Transverse colon (tissue), 4 donors: ENCODE measurements around the gene TM4SF18. TPM values are rescaled to one million over a fixed set of nuclear protein-coding genes. Genes with fewer than 3 reads are reported as not detected.

Experiments used
- DNase-seq: peaks from one replicate; pipeline ENCODE4 v3.0.0-alpha.2; 2019
- H3K27ac ChIP-seq, 4 donors: fragments of 200-600 bp; sonication (generic); 2 replicates each; pipeline ENCODE4 v1.5.1; 2016 to 2018; ENCODE audit warnings: inconsistent platforms in 4 of 4
- H3K27me3 ChIP-seq: fragments of 200-600 bp; sonication (generic); 2 replicates; pipeline ENCODE4 v1.5.1; 2017; ENCODE audit warnings: inconsistent platforms
- H3K36me3 ChIP-seq, 4 donors: fragments of 200-600 bp; sonication (generic); 2 replicates each; pipeline ENCODE4 v1.5.1; 2017 to 2019; ENCODE audit warnings: inconsistent platforms in 4 of 4
- H3K4me1 ChIP-seq, 4 donors: fragments of 200-600 bp; sonication (generic); 2 replicates each; pipeline ENCODE4 v1.5.1; 2017 to 2020; ENCODE audit warnings: inconsistent platforms in 4 of 4
- H3K4me3 ChIP-seq, 4 donors: fragments of 200-600 bp; sonication (generic); 1 replicate in 1 of 4; 2 replicates in 3 of 4; pipeline versions ENCODE4 v1.5.1 to v1.6.1; 2017 to 2019; ENCODE audit warnings: inconsistent platforms in 4 of 4
- H3K9me3 ChIP-seq, 2 donors: fragments of 200-600 bp; sonication (generic); 2 replicates each; pipeline ENCODE4 v1.5.1; 2017 to 2019; ENCODE audit warnings: inconsistent platforms in 2 of 2
- EP300 ChIP-seq: sonication (generic); formaldehyde crosslinking; IDR thresholded peaks from one replicate; pipeline ENCODE4 v1.6.1; 2017; ENCODE audit warnings: antibody characterized with exemption, low read depth
- POLR2A ChIP-seq: fragments of 450-650 bp; IDR thresholded peaks from one replicate; pipeline ENCODE4 v1.6.1; 2016; ENCODE audit warnings: antibody characterized with exemption, mild to moderate bottlenecking, moderate library complexity
- POLR2AphosphoS5 ChIP-seq, 3 donors: sonication (generic); formaldehyde crosslinking; IDR thresholded peaks; one replicate each; pipeline ENCODE4 v1.6.1; 2016; ENCODE audit warnings: antibody characterized with exemption in 3 of 3
- WGBS, 2 donors: methylation state at CpG; one replicate each; pipeline ENCODE4 v1.1.5; 2018; ENCODE audit warnings: low coverage in 1 of 2; 5-methylcytosine and 5-hydroxymethylcytosine counted together
- in situ Hi-C, 4 donors: fragments of 200-750 bp; cut with MboI; loops; one replicate each; pipeline versions ENCODE4 v1.15.0 to v1.15.1; 2017; ENCODE audit warnings: low sequenced_read_pairs in 3 of 4, low pct_ligation_motif_present in 1 of 4, low pct_unique_long_range_greater_than_20kb in 1 of 4
- intact Hi-C: fragments of 100-400 bp; cut with DNase I; formaldehyde crosslinking; loops from one replicate; pipeline ENCODE4 v1.15.1; 2023; ENCODE audit warnings: low total_unique reads
- total RNA-seq, 4 donors: library from RNA; depleted of rRNA; stranded (reverse); fragments of >200 nt; gene quantifications; one replicate each; pipeline ENCODE4 v1.1.0, GENCODE V29; 2016
- TF ChIP-seq, protein P1 (sequence below), 5 experiments: fragments of 200-600 bp in 3 of 5; fragments of 450-650 bp in 2 of 5; sonication (generic) in 3 of 5; IDR thresholded peaks; 1 replicate in 2 of 5; 2 replicates in 3 of 5; pipeline ENCODE4 v1.5.1; 2016 to 2017; ENCODE audit warnings: antibody characterized with exemption in 5 of 5, inconsistent platforms in 3 of 5, mild to moderate bottlenecking in 2 of 5, moderate library complexity in 1 of 5

TM4SF18 gene
- total RNA-seq, 4 donors from 2014 or later: 0.80 to 1.4 (median 0.82) TPM; not detected in 1

GRCh38 chr3:149315694-149316093 is 17.7 kb downstream of the TM4SF18 start:
- intact Hi-C loops (no loop called here), in situ Hi-C loops (no loop called here)
- Histone ChIP-seq H3K27ac (no peak overlapping the region), H3K36me3 (no peaks in the 10 kb centered on the region), H3K27me3 (no peaks in the 10 kb centered on the region), H3K9me3 (no peaks in the 10 kb centered on the region), H3K4me3 (no peak overlapping the region), H3K4me1 (peaks cover 0 to 13% (median 0%) of the 10 kb centered on the region in 4 donors)
- WGBS, 2 donors: 80 to 81% methylated on average over 2 to 3 of the region's 3 CpGs
- TF ChIP-seq POLR2A (no peak), EP300 (no peak), POLR2AphosphoS5 (IDR thresholded peaks at IDR 0.05) (no peak)
- TF ChIP-seq, protein P1, sequence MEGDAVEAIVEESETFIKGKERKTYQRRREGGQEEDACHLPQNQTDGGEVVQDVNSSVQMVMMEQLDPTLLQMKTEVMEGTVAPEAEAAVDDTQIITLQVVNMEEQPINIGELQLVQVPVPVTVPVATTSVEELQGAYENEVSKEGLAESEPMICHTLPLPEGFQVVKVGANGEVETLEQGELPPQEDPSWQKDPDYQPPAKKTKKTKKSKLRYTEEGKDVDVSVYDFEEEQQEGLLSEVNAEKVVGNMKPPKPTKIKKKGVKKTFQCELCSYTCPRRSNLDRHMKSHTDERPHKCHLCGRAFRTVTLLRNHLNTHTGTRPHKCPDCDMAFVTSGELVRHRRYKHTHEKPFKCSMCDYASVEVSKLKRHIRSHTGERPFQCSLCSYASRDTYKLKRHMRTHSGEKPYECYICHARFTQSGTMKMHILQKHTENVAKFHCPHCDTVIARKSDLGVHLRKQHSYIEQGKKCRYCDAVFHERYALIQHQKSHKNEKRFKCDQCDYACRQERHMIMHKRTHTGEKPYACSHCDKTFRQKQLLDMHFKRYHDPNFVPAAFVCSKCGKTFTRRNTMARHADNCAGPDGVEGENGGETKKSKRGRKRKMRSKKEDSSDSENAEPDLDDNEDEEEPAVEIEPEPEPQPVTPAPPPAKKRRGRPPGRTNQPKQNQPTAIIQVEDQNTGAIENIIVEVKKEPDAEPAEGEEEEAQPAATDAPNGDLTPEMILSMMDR (IDR thresholded peaks at IDR 0.05): no peak
- no peak for DNase-seq

GRCh38 chr3:149314807-149315578 is 18.4 kb downstream of the TM4SF18 start:
- no peaks in the 10 kb centered on the region for H3K36me3 ChIP-seq
- intact Hi-C loops: no loop called here
- H3K9me3 ChIP-seq: no peaks in the 10 kb centered on the region
- H3K27me3 ChIP-seq: no peaks in the 10 kb centered on the region
- no peak for DNase-seq
- WGBS, 2 donors: 64 to 66% methylated on average over 7 of the region's 7 CpGs
- no peak overlapping the region for H3K4me3 ChIP-seq
- in situ Hi-C loops: no loop called here
- TF ChIP-seq POLR2AphosphoS5 (IDR thresholded peaks at IDR 0.05): no peak
- TF ChIP-seq EP300: no peak
- no peak for TF ChIP-seq POLR2A
- TF ChIP-seq, protein P1 (IDR thresholded peaks at IDR 0.05): no peak
- H3K27ac ChIP-seq: no peak overlapping the region
- H3K4me1 ChIP-seq: peaks cover 0 to 13% (median 0%) of the 10 kb centered on the region in 4 donors

GRCh38 chr3:149313542-149313941 is 19.9 kb downstream of the TM4SF18 start:
- Histone ChIP-seq H3K4me1 (peaks cover 0 to 13% (median 0%) of the 10 kb centered on the region in 4 donors), H3K36me3 (no peaks in the 10 kb centered on the region), H3K27ac (no peak overlapping the region), H3K4me3 (no peak overlapping the region), H3K27me3 (no peaks in the 10 kb centered on the region), H3K9me3 (no peaks in the 10 kb centered on the region)
- in situ Hi-C loops: no loop called here
- intact Hi-C loops: no loop called here
- 58 to 64% methylated on average over 1 of the region's 1 CpG for WGBS, 2 donors
- TF ChIP-seq POLR2AphosphoS5 (IDR thresholded peaks at IDR 0.05): no peak
- no peak for TF ChIP-seq POLR2A
- TF ChIP-seq EP300: no peak
- TF ChIP-seq, protein P1 (IDR thresholded peaks at IDR 0.05): no peak
- DNase-seq: no peak

DNA sequence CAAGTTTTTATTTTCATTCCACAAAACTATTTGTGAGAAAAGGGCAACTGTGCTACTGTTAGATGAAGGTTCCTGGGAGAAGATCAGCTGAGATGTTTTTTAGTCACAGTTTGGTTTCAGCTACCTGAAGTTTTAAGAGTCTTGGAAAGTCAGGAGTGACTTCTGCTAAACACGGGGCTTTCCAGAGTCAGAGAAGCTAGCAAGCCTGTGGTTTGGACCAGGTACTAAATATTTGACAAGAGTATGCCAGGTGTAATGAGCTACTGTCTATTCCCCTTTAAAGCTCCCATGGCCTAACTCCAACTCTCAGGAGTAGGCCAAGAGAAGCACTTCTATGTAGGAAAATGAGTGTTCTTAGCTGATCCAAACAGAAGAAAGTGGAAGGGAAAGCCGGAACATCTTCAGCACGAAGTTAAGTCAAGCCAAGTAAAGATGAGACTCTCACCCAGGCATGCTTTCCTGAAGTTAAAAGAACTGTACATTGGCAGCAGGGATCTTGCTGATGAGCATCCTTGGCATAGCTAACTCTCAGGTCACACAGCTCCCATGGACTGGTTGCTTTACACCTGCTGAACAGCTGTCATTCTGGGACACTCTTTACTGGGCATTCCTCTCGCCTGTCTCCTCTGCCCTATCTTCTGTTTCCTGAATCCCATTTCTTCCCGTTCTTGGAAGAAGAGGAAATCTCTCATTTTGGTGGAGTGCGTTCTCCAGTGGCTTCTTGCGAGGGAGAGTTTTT is 22.5 kb downstream of the TM4SF18 start:
- 95% methylated on average over 3 to 7 of the region's 7 CpGs for WGBS, 2 donors
- Histone ChIP-seq H3K4me1 (peaks cover 0 to 7% (median 0%) of the 10 kb centered on the region in 4 donors), H3K27ac (no peak overlapping the region)

More for the DNA sequence above, 22.5 kb downstream of the TM4SF18 start:
- DNase-seq: no peak
- H3K27me3 ChIP-seq: no peaks in the 10 kb centered on the region
- TF ChIP-seq, protein P1 (IDR thresholded peaks at IDR 0.05): no peak
- no peak for TF ChIP-seq EP300
- no peak for TF ChIP-seq POLR2AphosphoS5 (IDR thresholded peaks at IDR 0.05)
- TF ChIP-seq POLR2A: no peak
- in situ Hi-C loops (no loop called here), intact Hi-C loops (no loop called here)
- H3K9me3 ChIP-seq: no peaks in the 10 kb centered on the region
- H3K4me3 ChIP-seq: no peak overlapping the region
- no peaks in the 10 kb centered on the region for H3K36me3 ChIP-seq
